ENCODE results near the gene DUSP3. TPM values are rescaled to one million over a fixed set of nuclear protein-coding genes. Genes with fewer than 3 reads are reported as not detected.
"Not testable (repeated sequence)": the region's sequence is repeated elsewhere in the genome, so short reads cannot be mapped to it uniquely, and the experiment has no call there.

DUSP3 gene
- polyA plus RNA-seq, 3 donors = 58.9 to 65.0 (median 60.8) TPM

GRCh38 chr17:43803758-43804157 is 25.0 kb upstream of the DUSP3 start:
- peak in 2 of 3 donors; percentile 31 to 74 for DNase-seq (ENCODE audit: low read depth in 3 of 3, low spot score in 2 of 3)

GRCh38 chr17:43801844-43802243 is 23.1 kb upstream of the DUSP3 start:
- no peak for DNase-seq (ENCODE audit: low read depth in 3 of 3, low spot score in 2 of 3)

DNA sequence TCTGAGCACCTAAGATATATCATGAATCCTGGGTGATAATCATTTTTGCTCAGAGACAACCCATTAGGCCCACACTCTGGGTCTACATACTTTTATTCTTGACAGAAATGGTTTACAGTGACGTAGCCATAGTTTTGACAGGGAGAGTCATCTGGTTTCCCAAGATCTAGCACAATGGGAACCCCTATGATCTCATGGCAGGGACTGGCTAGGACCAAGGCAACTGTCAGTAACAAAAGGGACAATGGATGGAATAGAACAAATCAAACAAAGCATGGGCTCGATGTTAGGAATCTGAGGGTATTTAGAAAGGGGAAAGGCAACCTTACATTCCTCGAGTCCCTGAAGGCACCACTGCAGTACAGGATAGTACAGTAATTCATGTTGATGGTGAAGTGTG is 22.0 kb upstream of the DUSP3 start:
- no peak for DNase-seq (ENCODE audit: low read depth in 3 of 3, low spot score in 2 of 3)

- DNase-seq (ENCODE audit: low read depth in 3 of 3, low spot score in 2 of 3) = no peak
These were observed 20.3 kb upstream of the DUSP3 start for GRCh38 chr17:43799047-43799446.

- DNase-seq (ENCODE audit: low read depth in 3 of 3, low spot score in 2 of 3) = not testable (repeated sequence)
These were observed 19.2 kb upstream of the DUSP3 start for GRCh38 chr17:43798024-43798423.

DNA sequence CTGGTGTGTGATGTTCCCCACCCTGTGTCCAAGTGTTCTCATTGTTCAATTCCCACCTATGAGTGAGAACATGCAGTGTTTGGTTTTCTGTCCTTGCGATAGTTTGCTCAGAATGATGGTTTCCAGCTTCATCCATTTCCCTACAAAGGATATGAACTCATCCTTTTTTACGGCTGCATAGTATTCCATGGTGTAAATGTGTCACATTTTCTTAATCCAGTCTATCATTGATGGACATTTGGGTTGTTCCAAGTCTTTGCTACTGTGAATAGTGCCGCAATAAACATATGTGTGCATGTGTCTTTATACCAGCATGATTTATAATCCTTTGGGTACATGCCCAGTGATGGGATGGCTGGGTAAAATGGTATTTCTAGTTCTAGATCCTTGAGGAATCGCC is 13.9 kb upstream of the DUSP3 start:
- DNase-seq (ENCODE audit: low read depth in 3 of 3, low spot score in 2 of 3) = not testable (repeated sequence)

DNA sequence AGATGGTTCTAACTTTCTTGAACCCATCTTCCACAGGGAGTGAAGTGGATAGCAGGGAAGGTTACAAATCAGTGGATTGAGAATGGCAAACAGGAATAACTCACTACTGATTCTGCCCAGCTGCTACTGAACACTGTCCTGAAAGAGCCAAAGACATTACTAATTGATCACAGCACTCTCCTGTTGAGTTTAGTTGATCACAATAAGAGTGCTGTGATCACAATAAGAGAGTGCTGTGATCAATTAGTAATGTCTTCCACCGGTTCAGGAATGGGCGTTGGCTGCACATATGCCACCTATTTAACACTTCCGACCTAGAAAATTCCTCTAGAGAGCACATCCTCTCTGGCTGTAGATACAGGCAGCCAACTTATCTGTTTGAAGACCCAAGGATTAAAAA is 12.8 kb upstream of the DUSP3 start:
- no peak for DNase-seq (ENCODE audit: low read depth in 3 of 3, low spot score in 2 of 3)

DNA sequence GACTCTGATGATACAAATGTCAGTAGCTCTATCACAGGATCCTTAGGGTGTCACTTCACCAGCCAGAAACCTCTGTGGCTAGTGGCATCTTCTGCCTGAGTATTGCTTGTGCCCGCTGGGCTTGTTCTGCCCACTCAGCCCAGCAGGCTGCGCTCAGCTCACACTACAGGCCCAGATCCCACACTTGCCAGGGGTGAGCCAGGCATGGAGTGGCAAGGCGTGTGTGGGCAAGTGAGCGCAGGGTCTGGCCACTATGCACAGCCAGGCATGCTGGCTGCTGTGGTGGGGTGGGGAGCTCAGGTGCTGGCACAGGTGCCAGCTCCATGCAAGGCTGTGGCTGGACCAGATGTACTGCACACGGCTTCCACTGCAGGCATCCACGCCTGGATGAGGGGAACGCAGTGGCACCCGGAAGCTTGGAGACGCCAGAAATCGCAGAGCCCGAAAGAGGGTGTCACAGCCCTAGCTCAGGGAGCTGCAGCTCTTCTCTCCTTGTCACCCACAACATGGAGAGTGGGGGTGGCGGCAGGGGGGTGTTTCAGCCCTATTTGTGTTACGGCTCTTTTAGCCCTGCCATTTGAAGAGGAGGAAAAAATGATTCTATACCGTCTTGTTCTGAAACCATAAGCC is 11.6 kb upstream of the DUSP3 start:
- no peak for DNase-seq (ENCODE audit: low read depth in 3 of 3, low spot score in 2 of 3)

DNA sequence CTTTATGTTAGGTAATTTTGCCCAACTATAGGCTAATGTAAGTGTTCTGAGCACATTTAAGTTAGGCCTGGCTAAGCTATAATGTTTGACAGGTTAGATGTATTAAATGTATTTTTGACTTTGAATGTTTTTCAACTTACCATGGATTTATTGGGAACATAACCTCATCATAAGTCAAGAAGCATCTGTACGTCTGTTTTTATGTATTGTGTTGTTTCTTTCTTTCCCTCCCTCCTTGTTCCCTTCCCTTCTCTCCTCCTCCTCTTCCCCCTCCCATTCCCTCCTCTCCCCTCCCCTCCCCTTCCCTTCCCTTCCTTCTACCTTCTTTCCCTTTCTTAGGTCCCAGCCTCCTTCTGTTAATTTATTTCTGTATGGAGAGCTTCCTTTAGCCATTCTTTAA is 10.7 kb upstream of the DUSP3 start:
- no peak for DNase-seq (ENCODE audit: low read depth in 3 of 3, low spot score in 2 of 3)

DNA sequence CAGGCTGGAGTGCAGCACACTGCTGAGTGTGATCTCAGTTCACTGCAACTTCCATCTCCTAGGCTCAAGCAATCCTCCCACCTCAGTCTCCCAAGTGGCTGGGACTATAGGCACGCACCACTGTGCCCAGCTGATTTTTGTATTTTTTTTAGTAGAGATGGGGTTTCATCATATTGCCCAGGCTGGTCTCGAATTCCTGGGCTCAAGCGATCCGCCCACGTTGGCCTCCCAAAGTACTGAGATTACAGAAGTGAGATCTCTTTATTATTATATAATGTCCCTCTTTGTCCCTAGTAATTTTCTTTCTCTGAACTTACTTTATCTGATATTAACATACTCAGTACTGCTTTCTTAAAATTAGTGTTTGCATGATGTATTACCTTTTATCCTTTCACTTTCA is 9.8 kb upstream of the DUSP3 start:
- no peak for DNase-seq (ENCODE audit: low read depth in 3 of 3, low spot score in 2 of 3)

DNA sequence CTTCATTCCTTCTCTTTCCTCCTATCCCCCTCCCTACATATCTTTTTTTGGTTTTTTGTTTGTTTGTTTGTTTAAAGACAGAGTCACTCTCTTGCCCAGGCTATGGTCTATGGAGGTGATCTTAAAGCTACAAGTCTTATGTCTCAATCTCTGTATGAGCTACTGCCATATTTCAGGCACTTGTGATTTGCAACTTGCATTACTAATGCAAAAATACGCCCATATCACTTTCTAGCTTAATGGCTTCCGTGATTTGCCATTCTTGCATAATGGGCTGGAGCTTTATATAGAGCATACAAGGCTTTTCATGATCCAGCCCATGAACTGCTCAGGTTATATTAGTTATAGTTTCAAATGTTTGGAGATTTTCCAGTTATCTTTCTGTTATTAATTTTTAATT is 9.0 kb upstream of the DUSP3 start:
- no peak for DNase-seq (ENCODE audit: low read depth in 3 of 3, low spot score in 2 of 3)

- no peak for DNase-seq (ENCODE audit: low read depth in 3 of 3, low spot score in 2 of 3)
These were observed 5.9 kb upstream of the DUSP3 start for GRCh38 chr17:43784628-43785101.

- DNase-seq (ENCODE audit: low read depth in 3 of 3, low spot score in 2 of 3) = no peak
These were observed 5.3 kb upstream of the DUSP3 start for GRCh38 chr17:43784068-43784467.

- no peak for DNase-seq (ENCODE audit: low read depth in 3 of 3, low spot score in 2 of 3)
These were observed 4.3 kb upstream of the DUSP3 start for GRCh38 chr17:43782913-43783680.

- no peak for DNase-seq (ENCODE audit: low read depth in 3 of 3, low spot score in 2 of 3)
These were observed 1.4 kb upstream of the DUSP3 start, which contains the start of gene CFAP97D1 for GRCh38 chr17:43780135-43780534. TSS of gene CFAP97D1 (plus strand) at chr17:43780435. CDS start at chr17:43780463, 28 bp downstream.

DNA sequence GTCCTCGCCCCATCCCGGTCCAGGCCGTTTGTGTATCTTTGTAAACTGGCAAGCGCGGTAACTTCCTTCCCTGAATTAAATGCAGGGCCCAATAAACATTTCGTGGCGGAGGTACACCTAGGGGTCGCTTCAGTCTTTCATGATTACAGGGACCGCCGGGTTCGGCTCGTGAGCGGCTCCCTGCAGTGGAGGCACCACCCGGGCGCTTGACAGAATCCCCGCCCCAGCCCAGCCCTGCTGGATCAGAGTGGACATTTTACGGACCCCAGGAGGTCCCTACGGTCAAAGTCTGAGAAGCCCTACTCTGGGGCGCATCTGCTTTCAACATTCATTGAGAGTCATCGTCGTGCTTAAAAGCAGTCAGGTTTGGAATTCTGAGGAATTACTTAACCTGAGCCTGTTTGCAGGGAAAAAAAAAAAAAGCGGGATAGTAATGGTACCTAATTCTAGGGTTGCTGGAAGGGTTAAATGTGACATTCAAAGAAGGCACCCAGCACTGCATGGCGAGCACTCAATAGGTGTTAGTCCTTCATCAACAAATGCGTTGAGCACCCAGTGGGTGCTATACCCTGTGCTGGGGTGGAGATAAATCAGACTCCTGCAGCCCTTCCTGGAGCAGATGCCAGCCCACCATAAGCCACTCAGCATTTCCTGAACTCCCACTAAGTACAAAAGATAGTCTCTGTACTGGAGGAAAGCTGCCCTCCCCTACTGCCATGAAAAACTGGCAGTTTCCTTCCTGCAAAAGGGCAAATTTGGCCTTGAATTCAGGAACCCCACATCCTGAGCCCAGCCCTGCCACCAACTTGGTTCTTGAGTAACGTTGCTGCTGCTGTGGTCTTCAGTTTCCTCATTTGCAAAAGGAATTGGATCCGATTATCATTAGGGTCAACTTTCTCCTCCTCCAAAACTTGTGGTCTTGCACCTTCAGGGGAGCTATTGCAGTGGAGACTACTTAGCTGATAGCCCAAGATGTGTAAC is 658 bp upstream of the DUSP3 start:
- DNase-seq (ENCODE audit: low read depth in 3 of 3, low spot score in 2 of 3) = no peak

DNA sequence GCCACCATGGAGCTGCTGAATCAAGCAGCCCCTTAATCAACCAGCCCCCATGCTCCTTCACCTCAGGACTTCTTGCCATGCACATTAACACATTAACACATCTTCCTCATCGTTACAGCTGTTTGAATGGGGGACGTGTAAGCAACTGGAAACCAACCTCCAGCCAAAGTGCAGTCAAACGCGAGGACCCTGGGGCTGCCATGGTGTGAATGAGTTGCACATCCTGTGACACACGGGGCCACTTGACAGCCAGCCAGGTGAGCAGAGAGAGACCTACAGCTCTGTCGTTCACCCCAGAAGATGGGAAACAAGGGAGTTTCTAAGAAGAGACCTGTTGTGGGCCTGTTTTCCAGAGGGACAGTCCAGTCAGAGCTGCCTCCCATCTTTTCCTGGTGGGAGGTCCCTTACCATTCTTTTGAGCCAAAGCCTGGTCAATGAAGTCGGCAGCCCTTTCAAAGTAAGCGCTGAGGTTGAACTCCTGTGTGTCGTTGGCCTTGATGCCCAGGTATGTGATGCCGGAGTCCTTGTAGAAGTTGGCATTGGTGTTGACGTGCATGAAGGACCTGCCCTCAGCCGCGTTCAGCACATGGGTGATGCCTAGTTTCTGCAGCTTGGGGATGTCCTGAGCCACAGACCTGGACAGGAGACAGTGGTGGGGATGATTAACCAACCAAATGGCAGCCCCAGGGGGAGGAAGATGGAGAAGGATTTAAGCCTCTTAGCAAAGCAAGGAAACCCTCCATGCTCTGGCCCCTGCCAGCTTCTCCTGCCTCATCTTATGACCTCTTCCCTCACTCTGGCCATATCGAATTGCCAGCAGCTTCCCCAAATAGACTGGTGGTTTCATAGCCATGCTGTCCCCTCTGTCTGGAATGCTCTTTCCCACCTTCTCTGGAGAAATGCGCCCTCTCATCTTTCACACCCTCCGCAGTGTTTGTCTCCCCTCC is 4.2 kb downstream of the DUSP3 start:
- DNase-seq (ENCODE audit: low read depth in 3 of 3, low spot score in 2 of 3) = no peak

GRCh38 chr17:43772877-43773648 is 5.7 kb downstream of the DUSP3 start:
- no peak for DNase-seq (ENCODE audit: low read depth in 3 of 3, low spot score in 2 of 3)

DNA sequence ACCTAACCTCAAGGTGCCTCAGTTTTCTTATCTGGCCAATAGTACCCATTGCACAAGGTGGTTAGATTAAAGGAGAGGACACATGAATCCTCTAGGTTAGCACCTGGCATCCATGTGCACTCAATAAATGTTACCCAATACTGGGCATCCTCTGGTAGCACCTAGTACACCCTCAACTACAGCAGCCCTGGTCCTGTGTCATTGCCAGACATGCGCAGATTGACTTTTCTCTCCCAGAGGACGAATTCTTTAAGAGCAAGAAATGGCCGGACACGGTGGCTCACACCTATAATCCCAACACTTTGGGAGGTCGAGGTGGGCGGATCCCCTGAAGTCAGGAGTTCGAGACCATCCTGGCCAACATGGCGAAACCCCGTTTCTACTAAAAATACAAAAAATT is 7.3 kb downstream of the DUSP3 start:
- no peak for DNase-seq (ENCODE audit: low read depth in 3 of 3, low spot score in 2 of 3)

Data from right renal cortex interstitium (tissue), 3 donors.